Activated gamma-delta T cell (primary cell): ENCODE results near the gene DCTN5.
"Not testable (repeated sequence)": the region's sequence is repeated elsewhere in the genome, so short reads cannot be mapped to it uniquely, and the experiment has no call there.

Source experiments
- DNase-seq: peaks from one replicate; lab custom pipeline; 2025; lab: John Stamatoyannopoulos, UW

The DCTN5 gene

GRCh38 chr16:23694265-23694643, 53.0 kb downstream of the DCTN5 start:
- DNase-seq, result no peak

GRCh38 chr16:23694644-23695373, 53.5 kb downstream of the DCTN5 start:
- DNase-seq, result no peak

GRCh38 chr16:23695756-23696155, 54.5 kb downstream of the DCTN5 start:
- DNase-seq, result no peak

GRCh38 chr16:23699100-23699499, 57.8 kb downstream of the DCTN5 start:
- DNase-seq, result no peak

- DNase-seq, result no peak
These were observed 58.8 kb downstream of the DCTN5 start for GRCh38 chr16:23700093-23700492.

GRCh38 chr16:23700509-23700908, 59.2 kb downstream of the DCTN5 start:
- no peak for DNase-seq

GRCh38 chr16:23701045-23701444, 59.8 kb downstream of the DCTN5 start:
- no peak for DNase-seq

GRCh38 chr16:23702951-23703350, 61.7 kb downstream of the DCTN5 start:
- no peak for DNase-seq

- no peak for DNase-seq
These were observed 63.7 kb downstream of the DCTN5 start for GRCh38 chr16:23704772-23705516.

GRCh38 chr16:23705517-23705902, 64.2 kb downstream of the DCTN5 start:
- DNase-seq, result no peak

GRCh38 chr16:23706439-23706838, 65.2 kb downstream of the DCTN5 start:
- no peak for DNase-seq

- no peak for DNase-seq
These were observed 68.3 kb downstream of the DCTN5 start for GRCh38 chr16:23709536-23709935.

- DNase-seq, result no peak
These were observed 68.7 kb downstream of the DCTN5 start for GRCh38 chr16:23710008-23710407.

- no peak for DNase-seq
These were observed 69.2 kb downstream of the DCTN5 start for GRCh38 chr16:23710504-23710903.

- DNase-seq, result no peak
These were observed 70.5 kb downstream of the DCTN5 start for GRCh38 chr16:23711785-23712184.

GRCh38 chr16:23712976-23713375, 71.7 kb downstream of the DCTN5 start, which contains the start of gene ERN2:
Gene ERN2 (minus strand): TSS chr16:23713222. CDS start chr16:23713187, 35 bp downstream.
- no peak for DNase-seq

GRCh38 chr16:23716484-23716883, 75.2 kb downstream of the DCTN5 start:
- no peak for DNase-seq

- DNase-seq, result not testable (repeated sequence)
These were observed 81.5 kb downstream of the DCTN5 start for GRCh38 chr16:23722613-23723240.

GRCh38 chr16:23724096-23724784, 83.0 kb downstream of the DCTN5 start:
- no peak for DNase-seq

GRCh38 chr16:23724785-23725131, 83.5 kb downstream of the DCTN5 start:
- DNase-seq, result no peak

GRCh38 chr16:23726710-23727109, 85.4 kb downstream of the DCTN5 start:
- DNase-seq, result no peak
